ENCODE measurements around the gene PARN.

Gene PARN

DNA sequence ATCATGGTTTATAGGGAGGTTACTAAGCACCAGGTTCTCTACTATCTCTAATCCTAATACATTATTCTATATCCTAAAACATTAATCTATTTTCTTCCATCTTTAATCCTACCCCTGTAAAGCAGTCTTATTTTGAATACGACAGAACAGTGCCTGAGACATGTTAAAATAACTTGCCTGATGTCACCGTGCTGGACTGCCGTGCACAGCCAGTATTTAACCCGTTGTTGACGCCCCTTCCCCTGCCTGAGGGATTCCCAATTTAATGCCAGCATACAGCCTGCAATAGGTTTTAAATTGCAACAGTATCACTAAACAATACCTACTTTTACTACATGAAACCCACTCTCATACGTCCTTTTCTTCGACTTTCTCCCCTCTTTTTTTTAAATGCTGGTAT, 133.3 kb downstream of the PARN start:
- DNase-seq, result no peak

DNA sequence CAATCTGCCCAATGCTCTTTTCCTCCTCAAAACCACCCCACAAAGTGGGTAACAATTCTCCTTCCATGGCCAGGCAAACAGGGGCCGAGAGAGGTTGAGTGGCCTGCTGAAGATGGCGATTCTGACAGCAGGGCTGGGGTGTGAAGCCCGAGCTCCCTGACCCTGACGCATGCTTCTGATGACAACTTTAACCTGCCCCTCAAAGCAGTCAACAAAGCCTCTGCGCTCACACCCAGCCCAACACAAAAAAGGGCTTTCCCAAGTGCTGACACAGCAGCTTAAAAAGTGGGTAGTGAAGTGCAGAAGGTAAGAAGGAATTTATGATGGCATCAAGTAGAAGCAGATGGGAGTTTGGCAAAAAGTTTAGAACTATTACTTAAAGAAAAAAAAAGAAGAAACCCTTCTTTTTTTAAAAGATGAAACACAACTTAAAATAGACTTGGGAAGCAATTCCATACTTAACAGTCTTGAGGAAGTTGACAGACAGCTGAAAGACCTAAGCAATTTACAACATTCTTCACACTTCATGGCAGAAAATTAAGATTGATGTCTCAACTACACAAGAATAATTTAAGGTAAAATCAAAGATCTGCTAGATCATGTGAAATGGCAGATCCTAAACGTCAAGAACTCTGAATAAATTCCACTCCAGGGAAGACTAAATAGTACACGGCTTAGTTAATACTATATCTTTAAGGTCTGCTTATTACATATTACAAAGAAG, 133.9 kb downstream of the PARN start:
- no peak for DNase-seq

DNA sequence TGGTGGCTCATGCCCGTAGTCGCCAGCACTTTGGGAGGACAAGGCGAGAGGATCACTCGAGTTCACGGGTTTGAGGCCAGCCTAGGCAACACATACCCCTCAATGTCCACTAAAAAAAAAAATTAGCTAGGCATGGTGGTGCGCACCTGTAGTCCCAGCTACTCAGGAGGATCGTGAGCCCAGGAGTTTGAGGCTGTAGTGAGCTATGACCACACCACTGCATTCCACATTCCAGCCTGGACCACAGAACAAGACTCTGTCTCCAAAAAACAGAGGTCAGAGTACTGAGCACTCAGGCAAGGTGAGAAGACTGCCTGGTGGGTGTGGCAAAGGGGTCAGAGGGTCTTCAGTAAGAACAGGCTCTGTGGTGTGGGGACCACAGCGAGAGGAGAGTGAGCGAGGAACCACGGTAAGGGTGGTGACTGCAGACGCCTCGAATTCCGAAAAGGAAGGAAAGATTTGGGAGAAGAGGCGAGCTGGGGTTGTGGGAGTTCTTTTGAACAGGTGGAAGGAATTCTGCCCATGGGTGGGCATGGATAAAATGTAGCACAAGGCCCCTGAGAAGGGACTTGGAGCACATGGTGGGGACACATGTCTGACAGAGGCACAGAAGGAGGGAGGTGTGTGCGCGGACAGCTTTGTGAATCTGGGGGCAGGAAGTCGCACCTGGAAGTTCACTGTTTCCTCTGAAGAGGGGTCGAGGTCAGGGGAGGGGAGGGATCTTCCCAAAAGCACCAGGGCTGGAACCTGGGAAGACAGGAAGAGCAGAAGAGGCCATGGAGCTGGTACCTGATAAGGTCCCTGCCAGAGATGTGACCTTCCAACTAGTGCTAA, 134.6 kb downstream of the PARN start:
- no peak for DNase-seq

DNA sequence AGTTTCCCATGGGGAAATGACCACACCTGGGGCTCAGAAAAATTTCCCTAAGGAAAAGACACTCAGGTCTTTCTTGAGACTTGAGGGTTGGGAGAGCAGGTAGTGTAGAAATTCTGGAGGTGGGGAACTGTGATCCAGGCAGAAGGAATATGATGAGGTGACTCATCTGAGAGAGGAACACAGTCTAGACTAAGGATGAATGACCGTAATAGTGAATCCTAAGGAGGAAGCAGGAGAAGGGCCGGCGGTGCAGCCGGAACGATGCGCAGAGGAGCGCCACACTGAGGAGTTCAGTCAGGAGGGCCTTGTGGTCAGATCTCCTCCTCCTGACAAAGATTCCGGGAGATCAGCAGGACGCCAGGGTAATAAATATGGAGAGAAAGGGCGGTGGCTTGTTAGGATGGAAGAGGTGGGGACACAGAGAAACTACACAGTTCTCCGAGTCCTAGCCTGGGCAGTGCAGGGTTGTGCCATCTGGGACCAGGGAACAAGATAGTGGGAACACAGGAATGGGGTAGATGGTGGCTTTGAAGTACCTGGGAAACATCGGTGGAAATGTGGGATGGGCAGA, 135.6 kb downstream of the PARN start:
- no peak for DNase-seq

DNA sequence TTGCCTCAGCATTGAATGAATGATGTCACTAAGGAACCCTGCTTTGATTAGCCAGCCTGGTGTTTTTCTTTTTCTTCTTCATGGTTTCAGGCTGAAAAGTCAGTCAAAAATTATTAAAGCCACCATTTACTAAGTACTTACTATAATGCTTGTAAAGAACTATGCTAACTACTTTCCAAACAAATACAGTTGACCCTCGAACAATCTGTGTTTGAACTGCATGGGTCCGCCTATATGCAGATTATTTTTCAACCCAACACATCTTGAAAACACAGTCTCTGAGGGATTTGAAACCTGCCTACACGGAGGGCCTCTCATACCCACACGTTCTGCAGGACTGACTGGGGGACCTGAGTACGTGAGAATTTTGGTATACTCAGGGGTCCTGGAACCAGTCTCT, 136.3 kb downstream of the PARN start:
- no peak for DNase-seq

DNA sequence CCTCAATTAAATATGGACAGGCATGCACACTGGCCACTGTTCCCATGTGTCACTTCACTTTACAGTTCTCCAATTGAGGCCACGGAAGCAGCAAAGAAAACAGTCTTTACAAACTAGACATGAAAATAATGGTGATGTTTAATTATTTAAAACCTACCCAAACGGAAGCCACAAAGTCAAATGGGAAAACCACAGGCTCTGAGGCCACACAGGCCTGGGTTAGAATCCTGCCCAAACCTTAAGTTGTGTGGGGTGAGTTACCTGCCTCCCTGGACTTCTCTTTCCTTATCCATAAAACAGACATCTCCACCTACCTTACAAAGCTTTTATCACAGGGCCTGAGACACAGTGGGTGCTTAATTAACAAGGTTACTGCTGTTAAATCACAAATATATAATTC, 137.4 kb downstream of the PARN start:
- DNase-seq, result no peak

DNA sequence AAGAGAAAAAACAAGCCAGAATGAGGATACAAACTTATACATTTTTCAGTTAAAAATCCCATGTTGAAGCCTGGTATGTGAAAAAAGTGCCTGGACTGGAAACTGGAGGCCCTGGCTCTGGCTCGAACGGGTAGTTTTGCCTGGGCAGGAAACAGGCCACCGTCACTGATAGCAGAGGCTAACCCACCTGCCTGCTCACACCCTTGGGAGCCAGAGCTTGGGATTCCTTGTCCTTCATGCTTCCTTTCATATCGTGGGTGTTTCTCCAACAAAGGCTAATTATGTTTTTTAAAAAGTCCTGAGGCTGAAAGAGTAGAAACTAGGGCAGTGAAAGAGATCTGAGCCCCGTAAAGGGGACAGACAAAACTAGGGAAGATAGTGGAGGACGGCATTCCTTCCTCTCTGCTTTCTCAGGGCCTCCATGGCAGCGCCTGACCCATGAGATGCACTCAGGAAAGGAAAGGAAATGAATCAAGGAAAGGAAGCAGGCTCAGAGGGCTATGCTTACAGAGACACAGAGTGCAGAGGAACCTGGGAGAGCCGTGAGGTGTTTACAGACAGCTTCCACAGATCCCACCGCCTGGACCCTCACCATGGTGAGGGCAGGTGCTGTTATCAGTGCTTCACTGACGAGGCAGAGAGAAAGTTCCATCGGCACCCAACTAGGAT, 138.1 kb downstream of the PARN start:
- DNase-seq, result no peak

DNA sequence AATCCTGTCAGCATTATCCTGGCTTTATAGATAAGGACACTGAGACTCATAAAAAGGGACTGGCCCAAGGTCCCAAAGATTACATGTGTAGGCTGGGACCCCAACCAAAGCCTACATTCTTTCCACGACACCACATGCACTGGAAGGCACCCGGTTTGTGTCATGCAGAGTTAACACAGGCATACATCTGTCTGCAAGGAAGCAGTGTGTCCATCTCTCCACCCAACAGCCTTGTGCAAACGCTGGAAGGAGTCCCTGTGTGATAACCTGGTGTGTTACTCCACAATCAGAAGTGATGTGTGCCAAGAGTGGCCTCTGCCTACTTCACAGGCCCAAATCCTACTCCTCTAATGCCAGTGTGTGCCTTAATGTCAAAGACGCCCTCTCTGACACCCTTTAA, 139.8 kb downstream of the PARN start:
- DNase-seq, result no peak

DNA sequence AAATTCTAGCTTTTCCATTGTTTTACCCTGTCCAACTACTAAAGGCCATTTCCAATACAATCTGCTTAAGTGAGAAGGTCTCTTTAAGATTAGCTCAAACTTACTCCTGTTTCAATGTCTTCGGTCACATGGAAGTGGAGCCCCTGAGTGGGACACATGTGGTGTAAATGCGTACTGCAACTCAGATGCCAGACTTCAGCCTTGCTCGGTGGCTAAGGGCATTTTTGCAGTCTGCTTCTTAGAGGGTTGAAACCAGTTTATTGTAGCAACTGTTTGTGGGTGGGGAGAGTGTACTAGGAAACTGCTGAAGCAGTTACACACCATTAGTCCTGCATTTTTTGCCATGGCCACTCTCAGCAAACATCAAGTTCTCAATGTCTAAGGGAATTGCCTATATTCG, 140.6 kb downstream of the PARN start:
- DNase-seq, result no peak

DNA sequence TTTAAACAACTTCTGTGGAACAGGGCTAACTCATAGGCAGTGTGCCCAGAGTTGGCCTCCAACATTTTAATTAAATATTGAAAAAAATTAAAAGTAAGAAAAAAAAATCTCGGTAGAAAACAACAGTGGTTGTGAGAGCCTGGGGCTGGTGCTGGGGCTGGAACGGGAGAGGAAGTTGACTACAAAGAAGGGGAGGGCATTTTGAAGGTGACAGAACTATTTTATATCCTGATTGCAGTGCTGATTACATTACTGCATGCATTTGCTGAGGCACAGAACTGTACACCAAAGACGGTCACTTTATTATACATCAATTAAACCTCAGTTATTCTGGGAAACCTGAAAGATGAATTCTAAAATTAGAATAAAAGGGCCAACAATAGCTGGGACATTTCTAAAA, 142.5 kb downstream of the PARN start:
- DNase-seq, result no peak

DNA sequence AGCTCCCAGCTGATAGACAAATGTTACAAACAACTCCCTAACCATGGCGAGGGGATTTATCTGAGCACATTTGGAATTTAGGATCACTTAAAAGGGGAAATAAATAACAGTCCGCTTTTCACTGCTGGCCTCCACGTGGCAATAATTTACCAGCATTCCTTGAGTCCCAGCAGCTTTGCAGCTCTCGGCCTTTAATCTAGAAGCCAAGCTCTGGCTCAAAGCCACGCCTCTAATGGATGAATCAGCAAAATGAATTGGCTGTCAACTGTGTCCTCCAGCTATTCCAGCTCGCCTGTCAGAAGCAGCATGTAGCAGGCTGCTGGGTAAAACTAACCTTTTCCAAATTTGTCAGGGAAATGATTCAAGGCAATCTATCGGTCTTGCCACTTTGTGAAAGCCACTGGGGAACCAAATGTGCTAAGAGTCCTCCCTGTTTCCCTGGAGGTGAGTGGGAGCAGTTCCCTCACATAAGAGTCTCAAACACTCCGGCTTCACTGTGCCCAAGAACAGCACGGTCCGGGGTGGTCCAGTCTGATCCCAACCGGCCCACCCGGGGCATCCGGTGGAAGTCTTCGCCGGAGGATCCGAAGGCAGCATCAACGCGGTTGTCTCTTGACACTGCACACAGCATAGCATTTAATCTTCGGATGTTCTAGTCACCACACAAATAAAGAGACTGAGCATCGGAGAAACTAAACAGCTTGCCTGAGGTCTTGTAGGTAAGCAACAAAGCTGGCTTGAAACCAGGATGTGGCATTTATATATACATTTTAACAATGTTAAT, 143.3 kb downstream of the PARN start:
- no peak for DNase-seq

DNA sequence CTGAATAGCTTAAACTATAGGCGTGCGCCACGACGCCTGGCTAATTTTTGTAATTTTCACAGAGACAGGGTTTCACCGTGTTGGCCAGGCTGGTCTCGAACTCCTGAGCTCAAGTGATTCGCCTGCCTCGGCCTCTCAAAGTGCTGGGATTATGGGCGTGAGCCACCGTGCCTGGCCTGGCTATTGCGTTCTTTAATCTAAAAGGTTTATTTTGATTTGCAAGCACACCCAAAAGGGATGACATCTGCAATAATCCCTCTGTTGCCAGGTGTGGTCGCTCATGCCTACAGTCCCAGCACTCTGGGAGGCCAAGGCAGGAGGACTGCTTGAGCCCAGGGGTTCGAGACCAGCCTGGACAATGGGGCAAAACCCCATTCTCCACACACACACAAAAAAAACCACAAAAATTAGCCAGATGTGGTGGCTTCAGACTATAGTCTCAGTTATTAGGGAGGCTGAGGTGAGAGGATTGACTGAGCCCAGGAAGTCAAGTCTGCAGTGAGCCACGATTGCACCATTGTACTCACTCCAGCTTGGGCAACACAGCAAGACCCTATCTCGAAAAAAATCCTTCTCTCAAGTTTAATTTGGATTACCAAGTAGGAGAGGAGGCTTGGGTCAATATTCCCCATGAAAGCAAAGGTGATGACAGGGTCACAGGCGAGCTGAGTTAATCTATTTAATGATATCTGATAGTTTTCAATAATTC, 144.1 kb downstream of the PARN start:
- no peak for DNase-seq

DNA sequence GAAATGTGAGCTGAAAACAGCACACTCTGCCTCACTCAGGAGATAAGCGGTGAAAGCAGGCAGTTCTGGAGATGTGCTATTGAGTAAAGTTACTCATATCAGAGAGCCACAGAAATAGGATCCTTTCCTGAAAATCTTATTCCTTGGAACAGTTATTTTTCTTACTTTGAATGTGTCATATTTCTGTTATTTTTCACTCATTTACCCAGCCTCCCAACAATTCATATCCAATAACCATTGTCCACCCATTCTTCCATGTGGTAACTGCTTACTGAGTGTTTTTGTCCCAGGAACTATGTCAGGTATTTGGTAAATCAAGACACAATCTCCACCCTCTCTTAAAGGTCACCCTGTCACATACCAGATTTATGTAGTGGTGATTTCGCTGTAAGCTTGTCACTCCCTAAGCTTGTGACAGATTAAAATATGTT, 144.9 kb downstream of the PARN start:
- DNase-seq, result no peak

DNA sequence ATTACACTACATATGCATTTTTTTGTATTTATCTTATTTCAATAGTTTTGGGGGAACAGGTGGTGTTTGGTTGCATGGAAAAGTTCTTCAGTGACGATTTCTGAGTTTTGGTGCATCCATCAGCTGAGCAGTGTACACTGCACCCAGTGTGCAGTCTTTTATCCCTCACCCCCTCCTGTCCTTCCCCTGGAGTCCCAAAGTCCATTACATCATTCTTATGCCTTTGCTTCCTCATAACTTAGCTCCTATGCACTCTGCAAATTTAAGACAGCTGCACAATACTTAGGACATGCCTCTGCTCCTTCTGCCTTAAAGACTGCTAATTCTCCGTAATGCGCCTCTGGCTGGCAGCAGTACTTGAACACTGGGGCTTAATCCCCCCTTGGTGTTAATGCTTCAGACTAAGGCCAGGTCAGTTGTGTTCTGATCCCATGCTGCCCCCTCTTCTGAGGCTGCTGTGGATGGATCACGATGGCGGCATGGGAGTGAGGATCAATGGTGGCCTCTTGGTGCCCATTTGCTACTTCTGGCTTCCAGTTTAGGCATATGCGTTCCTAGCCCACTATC, 146.2 kb downstream of the PARN start:
- DNase-seq, result no peak

DNA sequence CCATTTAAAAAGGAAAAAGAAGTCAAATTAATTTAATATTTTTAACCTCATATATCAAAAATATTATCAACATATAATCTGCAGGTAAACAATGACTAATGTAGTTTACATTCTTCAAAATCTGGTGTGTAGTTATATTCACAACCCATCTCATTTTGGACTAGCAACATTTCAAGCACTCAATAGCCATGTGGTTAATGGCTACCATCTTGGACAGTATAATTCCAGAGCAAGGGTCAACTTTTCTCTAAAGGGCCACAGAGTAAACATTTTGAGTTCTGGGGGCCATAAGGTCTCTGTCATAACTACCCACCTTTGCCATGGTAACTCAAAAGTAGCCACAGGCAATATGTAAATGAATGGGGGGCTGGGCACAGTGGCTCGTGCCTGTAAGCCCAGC, 153.9 kb downstream of the PARN start:
- no peak for DNase-seq

DNA sequence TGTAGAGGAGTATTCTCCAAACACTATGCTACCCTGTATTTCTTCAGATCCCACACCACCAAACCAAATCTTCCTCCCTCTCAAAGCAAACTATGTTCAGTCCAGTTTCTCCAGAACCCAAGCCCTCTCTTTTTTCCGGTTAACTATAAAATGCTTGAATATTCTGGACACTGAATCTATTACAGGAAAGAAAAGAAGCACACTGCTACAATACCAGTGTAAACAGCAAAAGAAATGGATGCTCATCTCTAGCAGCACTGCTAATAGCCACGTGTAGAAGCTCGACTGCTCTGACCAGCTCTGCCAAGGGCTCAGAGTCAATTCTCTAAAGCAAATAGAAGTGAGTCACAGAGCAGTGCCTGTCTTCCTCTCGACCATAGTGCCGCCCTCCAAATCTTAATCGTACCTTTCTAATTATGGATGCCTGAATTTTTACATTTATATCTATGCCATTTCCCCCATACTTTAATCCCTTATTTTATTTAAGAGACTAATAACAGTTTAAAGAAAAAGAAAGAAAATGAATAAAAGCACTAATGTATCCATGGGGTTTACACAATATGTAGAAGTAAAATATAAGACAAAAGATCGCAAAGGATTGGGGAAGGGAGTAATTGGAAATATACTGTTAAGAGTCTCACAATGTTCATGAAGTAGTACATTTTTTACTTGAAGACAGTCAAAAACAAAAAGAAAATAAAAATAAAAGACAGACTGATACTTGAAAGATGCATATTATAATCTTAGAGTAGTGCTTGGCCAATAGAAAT, 154.5 kb downstream of the PARN start:
- DNase-seq, result no peak

DNA sequence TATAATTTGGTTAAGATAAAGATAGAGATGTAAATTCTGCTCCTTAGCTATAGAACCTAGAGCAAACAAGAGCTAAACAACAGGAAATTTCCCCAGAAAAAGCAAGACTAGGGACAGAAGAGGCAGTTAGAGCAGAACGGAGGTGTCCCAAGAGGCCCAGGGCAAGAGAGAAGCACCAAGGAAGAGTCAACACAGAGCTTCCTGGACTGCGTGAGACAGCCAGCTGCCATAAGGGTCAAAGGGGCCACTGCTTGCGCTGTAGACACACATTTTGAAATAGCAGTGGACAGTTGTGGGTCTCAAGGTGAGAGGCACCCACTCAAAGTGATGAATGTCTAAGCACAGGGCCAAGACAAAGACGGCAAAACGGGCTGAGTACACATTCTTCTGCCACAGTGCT, 156.6 kb downstream of the PARN start:
- no peak for DNase-seq

DNA sequence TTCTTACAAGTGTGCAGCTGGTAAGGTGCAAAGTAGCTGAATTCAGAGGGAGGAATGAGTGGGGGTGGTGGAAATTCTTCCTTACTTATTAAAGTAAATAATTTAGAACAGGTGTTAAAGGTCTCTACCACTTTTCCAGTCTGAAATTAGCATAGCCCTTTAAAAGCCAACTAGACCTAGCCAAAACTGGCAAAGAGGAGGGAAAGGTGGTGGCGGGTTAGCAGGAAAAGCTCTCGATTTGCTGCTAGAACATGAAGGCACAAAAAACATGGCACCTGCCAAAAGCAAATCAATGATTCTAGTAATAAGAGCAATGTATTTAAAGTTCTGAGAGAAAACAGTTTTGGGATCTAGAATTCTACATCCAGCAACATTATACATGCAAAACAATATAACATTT, 157.7 kb downstream of the PARN start:
- DNase-seq, result no peak

DNA sequence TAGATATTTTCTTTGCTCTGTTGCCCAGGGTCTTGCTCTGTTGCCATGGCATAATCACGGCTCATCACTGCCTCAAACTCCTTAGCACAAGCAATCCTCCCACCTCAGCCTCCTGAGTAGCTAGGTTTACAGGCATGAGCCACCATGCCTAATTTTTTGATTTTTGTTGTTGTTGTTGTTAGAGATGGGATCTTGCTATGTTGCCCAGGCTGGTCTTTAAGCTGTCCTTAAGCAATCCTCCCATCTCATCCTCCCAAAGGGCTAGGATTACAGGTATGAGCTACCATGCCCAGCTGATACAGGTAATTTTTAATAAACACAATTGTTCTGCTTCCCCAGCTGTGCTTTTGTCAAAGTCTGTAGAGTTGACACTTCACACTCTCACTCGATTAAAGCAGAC, 159.3 kb downstream of the PARN start:
- DNase-seq, result no peak

DNA sequence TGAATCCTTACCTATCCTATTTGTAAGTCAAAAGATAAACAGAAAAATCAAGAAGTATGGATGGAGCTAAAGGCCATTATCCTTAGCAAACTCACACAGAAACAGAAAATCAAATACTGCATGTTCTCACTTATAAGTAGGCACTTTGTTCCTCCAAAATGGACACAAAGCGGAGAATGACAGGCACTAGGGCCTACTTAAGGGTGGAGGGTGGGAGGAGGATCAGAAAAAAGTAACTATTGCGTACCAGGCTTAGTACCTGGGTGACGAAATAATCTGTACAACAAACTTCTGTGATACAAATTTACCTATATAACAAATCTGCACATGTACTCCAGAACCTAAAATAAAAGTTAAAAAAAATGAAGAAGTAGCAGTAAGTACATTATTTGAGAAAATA, 164.3 kb downstream of the PARN start:
- no peak for DNase-seq

DNA sequence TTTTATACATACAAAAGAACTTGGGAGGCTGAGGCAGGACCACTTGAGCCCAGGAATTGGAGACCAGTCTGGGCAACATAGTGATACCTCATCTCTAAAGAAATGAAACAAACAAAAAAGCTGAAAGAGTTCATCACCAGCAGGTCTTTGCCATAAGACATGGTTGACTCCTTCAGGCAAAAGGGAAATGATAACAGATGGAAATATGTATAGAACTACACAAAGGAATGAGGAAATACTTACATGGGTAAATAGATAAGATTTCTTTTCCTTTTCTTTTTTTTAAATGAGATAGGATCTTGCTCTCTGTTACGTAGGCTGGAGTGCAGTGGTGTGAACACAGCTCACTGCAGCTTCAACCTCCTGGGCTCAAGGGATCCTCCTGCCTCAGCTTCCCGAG, 165.3 kb downstream of the PARN start:
- no peak for DNase-seq
